ENCODE measurements around the gene TSPAN5.

TSPAN5 gene

GRCh38 chr4:98518559-98519267, 139.7 kb downstream of the TSPAN5 start:
- no peak for DNase-seq (ENCODE audit: low spot score)
- FAIRE-seq: no peak

- FAIRE-seq (no peak), DNase-seq (ENCODE audit: low spot score) (no peak)
Measured at GRCh38 chr4:98517218-98518021, 141.0 kb downstream of the TSPAN5 start.

- no peak for DNase-seq (ENCODE audit: low spot score)
Measured at GRCh38 chr4:98516441-98517217, 141.8 kb downstream of the TSPAN5 start.

GRCh38 chr4:98516042-98516440, 142.4 kb downstream of the TSPAN5 start:
- DNase-seq (ENCODE audit: low spot score) (peak; percentile 72), FAIRE-seq (peak; percentile 77)

More at GRCh38 chr4:98516441-98517217, 141.8 kb downstream of the TSPAN5 start:
- no peak for FAIRE-seq

- FAIRE-seq (no peak), DNase-seq (ENCODE audit: low spot score) (no peak)
Measured at GRCh38 chr4:98515470-98515809, 143.0 kb downstream of the TSPAN5 start.

GRCh38 chr4:98514741-98515469, 143.5 kb downstream of the TSPAN5 start:
- DNase-seq (ENCODE audit: low spot score) (no peak), FAIRE-seq (no peak)

GRCh38 chr4:98512918-98513317, 145.5 kb downstream of the TSPAN5 start:
- no peak for FAIRE-seq
- DNase-seq (ENCODE audit: low spot score): no peak

- DNase-seq (ENCODE audit: low spot score) (no peak), FAIRE-seq (no peak)
Measured at GRCh38 chr4:98510757-98511517, 147.5 kb downstream of the TSPAN5 start.

- no peak for DNase-seq (ENCODE audit: low spot score)
Measured at GRCh38 chr4:98510340-98510739, 148.1 kb downstream of the TSPAN5 start.

GRCh38 chr4:98509721-98510120, 148.7 kb downstream of the TSPAN5 start:
- no peak for FAIRE-seq
- DNase-seq (ENCODE audit: low spot score): no peak

More at GRCh38 chr4:98510340-98510739, 148.1 kb downstream of the TSPAN5 start:
- FAIRE-seq: no peak

GRCh38 chr4:98508829-98509598, 149.4 kb downstream of the TSPAN5 start:
- FAIRE-seq: no peak
- DNase-seq (ENCODE audit: low spot score): no peak

- no peak for FAIRE-seq
Measured at GRCh38 chr4:98508248-98508647, 150.2 kb downstream of the TSPAN5 start.

GRCh38 chr4:98507299-98507698, 151.1 kb downstream of the TSPAN5 start:
- no peak for DNase-seq (ENCODE audit: low spot score)
- no peak for FAIRE-seq

More at GRCh38 chr4:98508248-98508647, 150.2 kb downstream of the TSPAN5 start:
- DNase-seq (ENCODE audit: low spot score): no peak

GRCh38 chr4:98506462-98507132, 151.8 kb downstream of the TSPAN5 start:
- DNase-seq (ENCODE audit: low spot score) (no peak), FAIRE-seq (no peak)

- FAIRE-seq (no peak), DNase-seq (ENCODE audit: low spot score) (no peak)
Measured at GRCh38 chr4:98505992-98506391, 152.4 kb downstream of the TSPAN5 start.

- no peak for FAIRE-seq
- no peak for DNase-seq (ENCODE audit: low spot score)
Measured at GRCh38 chr4:98504091-98504490, 154.3 kb downstream of the TSPAN5 start.

- no peak for FAIRE-seq
- DNase-seq (ENCODE audit: low spot score): no peak
Measured at GRCh38 chr4:98503676-98504075, 154.7 kb downstream of the TSPAN5 start.

GRCh38 chr4:98502624-98503023, 155.8 kb downstream of the TSPAN5 start:
- DNase-seq (ENCODE audit: low spot score) (no peak), FAIRE-seq (no peak)

- DNase-seq (ENCODE audit: low spot score): no peak
Measured at GRCh38 chr4:98502031-98502430, 156.4 kb downstream of the TSPAN5 start.

More at GRCh38 chr4:98502031-98502430, 156.4 kb downstream of the TSPAN5 start:
- FAIRE-seq: no peak
